Measurements from ENCODE around the gene PPARD. TPM values are rescaled to one million over a fixed set of nuclear protein-coding genes. Genes with fewer than 3 reads are reported as not detected.

PPARD gene
- total and polyA plus RNA-seq, 2 experiments from 2014 or later, result 15.9 to 21.7 TPM

GRCh38 chr6:35476004-35476403 lies 133.6 kb downstream of the PPARD start:
- WGBS, 2 experiments (ENCODE audit: low coverage in 1 of 2, low lambda C conversion rate in 2 of 2, missing lambda C conversion rate in 2 of 2), result 86 to 89% methylated on average over 11 to 14 of the region's 14 CpGs
- Histone ChIP-seq H3K27me3 (replicated peaks; ENCODE audit: insufficient read depth) (no peaks in the 10 kb centered on the region), H3K79me2 (ENCODE audit: insufficient read depth) (peaks cover 12% of the 10 kb centered on the region; the same call in 1 of the 2 replicates), H3K9ac (no peak overlapping the region), H3K9me3 (ENCODE audit: low read depth) (no peaks in the 10 kb centered on the region), H3K4me2 (ENCODE audit: unreplicated experiment) (no peak overlapping the region), H3K4me3 (no peak overlapping the region), H3K27ac (no peak overlapping the region), H3K9me2 (ENCODE audit: insufficient read depth) (no peaks in the 10 kb centered on the region), H3K4me1 (ENCODE audit: insufficient read depth) (peaks cover 8% of the 10 kb centered on the region; the same call in 1 of the 2 replicates), H3F3A (ENCODE audit: insufficient read depth) (peaks cover 45% of the 10 kb centered on the region), H2AFZ (no peak overlapping the region), H3K36me3 (ENCODE audit: low read depth) (peaks cover 17% of the 10 kb centered on the region; the same call in 1 of the 2 replicates), H4K20me1 (ENCODE audit: insufficient read depth) (peaks cover 6% of the 10 kb centered on the region; the same call in 1 of the 2 replicates)
- no peak for TF ChIP-seq EZH2phosphoT487 (IDR thresholded peaks at IDR 0.05; ENCODE audit: insufficient read depth, low read depth)
- TF ChIP-seq EZH2 (IDR thresholded peaks at IDR 0.05; ENCODE audit: insufficient read depth, poor library complexity, severe bottlenecking), result no peak
- in situ Hi-C loops (cut with MboI), result no loop called here
- DNase-seq, result no peak

DNA sequence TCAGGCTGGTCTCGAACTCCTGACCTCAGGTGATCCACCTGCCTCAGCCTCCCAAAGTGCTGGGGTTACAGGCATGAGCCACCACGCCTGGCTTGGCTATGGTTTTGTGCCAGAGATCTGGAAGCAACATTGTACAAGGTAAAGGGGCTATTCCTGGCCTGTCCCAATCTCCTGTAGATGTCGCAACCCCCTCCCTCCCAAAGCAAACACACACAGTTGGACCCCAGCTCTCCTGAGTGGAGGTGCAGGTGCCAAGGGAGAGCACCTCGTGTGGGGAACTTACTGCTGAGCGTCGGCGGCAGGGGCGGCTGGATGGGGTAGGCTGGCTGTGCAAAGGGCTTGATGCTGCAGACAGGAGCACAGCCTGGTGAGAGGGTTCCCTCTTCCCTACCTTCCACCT lies 134.7 kb downstream of the PPARD start:
- Histone ChIP-seq H3K79me2 (ENCODE audit: insufficient read depth) (peaks cover 1% of the 10 kb centered on the region; the same call in 1 of the 2 replicates), H3K9me3 (ENCODE audit: low read depth) (no peaks in the 10 kb centered on the region), H3K4me3 (no peak overlapping the region), H2AFZ (no peak overlapping the region), H3K4me1 (ENCODE audit: insufficient read depth) (peaks cover 3% of the 10 kb centered on the region; the same call in 1 of the 2 replicates), H3K4me2 (ENCODE audit: unreplicated experiment) (no peak overlapping the region), H3K27ac (no peak overlapping the region), H3K9me2 (ENCODE audit: insufficient read depth) (no peaks in the 10 kb centered on the region), H3K27me3 (replicated peaks; ENCODE audit: insufficient read depth) (no peaks in the 10 kb centered on the region), H3K36me3 (ENCODE audit: low read depth) (peaks cover 7% of the 10 kb centered on the region; the same call in 1 of the 2 replicates), H3K9ac (no peak overlapping the region), H3F3A (ENCODE audit: insufficient read depth) (peaks cover 35% of the 10 kb centered on the region), H4K20me1 (ENCODE audit: insufficient read depth) (peaks cover 3% of the 10 kb centered on the region; the same call in 1 of the 2 replicates)
- no peak for TF ChIP-seq EZH2phosphoT487 (IDR thresholded peaks at IDR 0.05; ENCODE audit: insufficient read depth, low read depth)
- TF ChIP-seq EZH2 (IDR thresholded peaks at IDR 0.05; ENCODE audit: insufficient read depth, poor library complexity, severe bottlenecking), result no peak
- in situ Hi-C loops (cut with MboI), result no loop called here
- DNase-seq, result no peak
- WGBS, 2 experiments (ENCODE audit: low coverage in 1 of 2, low lambda C conversion rate in 2 of 2, missing lambda C conversion rate in 2 of 2), result 88 to 90% methylated on average over 8 of the region's 8 CpGs

Small RNAs within 50 kb of the gene (microRNA-seq; reads per million reads assigned to microRNA genes)
- gene MIR7111 (ENCODE audit: borderline number of aligned reads), result 1.5 reads per million

Small RNAs within 50 kb of the gene (small RNA-seq; reads per million reads assigned to genes)
- gene MIR7111 (ENCODE audit: low read depth, low replicate concordance), result not detected

Other genes starting within 250 kb of the PPARD start
- not detected in 2 replicates for gene TCP11, start 201.2 kb upstream of the PPARD start, total RNA-seq (2014; rRNA removed; shearing (Covaris generic))
- gene TCP11, start 201.2 kb upstream of the PPARD start, polyA plus RNA-seq (2016; fragmentation: Nextera tagmentation; extraction: Ambion mirVana), result not detected in 2 replicates
- gene SCUBE3, start 128.6 kb upstream of the PPARD start, total RNA-seq (2014; rRNA removed; shearing (Covaris generic)), result 31.5 and 31.6 TPM in 2 replicates
- gene SCUBE3, start 128.6 kb upstream of the PPARD start, polyA plus RNA-seq (2016; fragmentation: Nextera tagmentation; extraction: Ambion mirVana), result 21.6 and 24.0 TPM in 2 replicates
- 14.3 and 19.6 TPM in 2 replicates for gene ZNF76, start 82.8 kb upstream of the PPARD start, total RNA-seq (2014; rRNA removed; shearing (Covaris generic))
- gene ZNF76, start 82.8 kb upstream of the PPARD start, polyA plus RNA-seq (2016; fragmentation: Nextera tagmentation; extraction: Ambion mirVana), result 15.9 and 16.4 TPM in 2 replicates
- gene DEF6, start 44.7 kb upstream of the PPARD start, total RNA-seq (2014; rRNA removed; shearing (Covaris generic)), result 2.6 and 4.9 TPM in 2 replicates
- gene DEF6, start 44.7 kb upstream of the PPARD start, polyA plus RNA-seq (2016; fragmentation: Nextera tagmentation; extraction: Ambion mirVana), result 1.3 and 1.7 TPM in 2 replicates
- 9.7 and 14.7 TPM in 2 replicates for gene FANCE, start 109.8 kb downstream of the PPARD start, total RNA-seq (2014; rRNA removed; shearing (Covaris generic))
- gene FANCE, start 109.8 kb downstream of the PPARD start, polyA plus RNA-seq (2016; fragmentation: Nextera tagmentation; extraction: Ambion mirVana), result 3.7 and 4.3 TPM in 2 replicates
- gene RPL10A, start 125.8 kb downstream of the PPARD start, total RNA-seq (2014; rRNA removed; shearing (Covaris generic)), result 852 and 915 TPM in 2 replicates
- gene RPL10A, start 125.8 kb downstream of the PPARD start, polyA plus RNA-seq (2016; fragmentation: Nextera tagmentation; extraction: Ambion mirVana), result 346 and 366 TPM in 2 replicates
- 10.5 and 12.0 TPM in 2 replicates for gene TEAD3, start 154.5 kb downstream of the PPARD start, total RNA-seq (2014; rRNA removed; shearing (Covaris generic))
- 6.9 TPM in 2 replicates for gene TEAD3, start 154.5 kb downstream of the PPARD start, polyA plus RNA-seq (2016; fragmentation: Nextera tagmentation; extraction: Ambion mirVana)
- gene TULP1, start 170.3 kb downstream of the PPARD start, total RNA-seq (2014; rRNA removed; shearing (Covaris generic)), result not detected in 2 replicates
- not detected in 2 replicates for gene TULP1, start 170.3 kb downstream of the PPARD start, polyA plus RNA-seq (2016; fragmentation: Nextera tagmentation; extraction: Ambion mirVana)